HG03064 (cell line): Measurements from ENCODE around the gene TRIM66.
A peak's percentile ranks its signal among the peaks of the same experiment; 100 is the strongest.

Source experiments
- ATAC-seq: cut with Tn5 transposase; IDR thresholded peaks from one replicate; pipeline ENCODE4 v1.9.1; 2021; ENCODE audit warnings: low read depth; ENCODE audit not compliant: unreplicated experiment

Gene TRIM66

GRCh38 chr11:8577791-8578581 lies 104.5 kb downstream of the TRIM66 start:
- ATAC-seq: no peak

- no peak for ATAC-seq
Measured at GRCh38 chr11:8574798-8575197, 107.7 kb downstream of the TRIM66 start.

DNA sequence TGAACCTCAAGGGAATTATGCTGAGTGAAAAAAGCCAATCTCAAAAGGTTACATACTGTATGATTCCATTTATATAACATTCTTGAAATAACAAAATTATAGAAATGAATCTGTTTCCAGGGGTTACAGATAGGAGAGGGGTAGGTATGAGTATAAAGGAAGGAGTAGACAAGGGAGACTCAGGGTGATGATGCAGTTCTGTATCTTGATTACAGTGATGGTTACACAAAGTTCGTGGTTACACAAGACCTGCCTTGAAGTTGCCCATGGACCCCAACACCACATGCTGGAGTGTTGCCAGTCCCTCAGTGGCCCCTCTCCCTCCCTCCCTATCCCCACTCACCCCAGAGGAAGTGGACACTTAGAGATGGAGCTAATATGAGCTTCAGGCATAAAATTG lies 108.7 kb downstream of the TRIM66 start:
- no peak for ATAC-seq

GRCh38 chr11:8567602-8568198 lies 114.8 kb downstream of the TRIM66 start:
- peak; percentile 48 for ATAC-seq

GRCh38 chr11:8566613-8567210 lies 115.8 kb downstream of the TRIM66 start:
- peak; percentile 54 for ATAC-seq

- no peak for ATAC-seq
Measured at GRCh38 chr11:8564526-8564925, 117.9 kb downstream of the TRIM66 start.
